GM12892 (cell line): ENCODE data around the gene CYP2E1.
"Not testable (repeated sequence)": the region's sequence is repeated elsewhere in the genome, so short reads cannot be mapped to it uniquely, and the experiment has no call there.

ENCODE experiments used
- POLR2A ChIP-seq: IDR thresholded peaks from 2 replicates; pipeline ENCODE4 v1.6.1; 2011; ENCODE audit warnings: low read depth, low read length, control low read depth
- POLR2AphosphoS5 ChIP-seq: IDR thresholded peaks from 2 replicates; pipeline ENCODE4 v1.6.1; 2011; ENCODE audit warnings: low read depth, low read length, control low read depth
- TAF1 ChIP-seq: IDR thresholded peaks from 2 replicates; pipeline ENCODE4 v1.6.1; 2011; ENCODE audit warnings: low read depth, mild to moderate bottlenecking, control low read depth, low read length, borderline replicate concordance

GRCh38 chr10:133569801-133570200, 42.6 kb downstream of the CYP2E1 start:
- TF ChIP-seq POLR2A, TAF1, POLR2AphosphoS5: not testable (repeated sequence)
